PC-9 (cell line): ENCODE data around the gene SORBS1. TPM values are rescaled to one million over a fixed set of nuclear protein-coding genes. Genes with fewer than 3 reads are reported as not detected.

Experiments
- BruUV-seq: library from RNA; stranded (reverse); fragments of 400-500 nt; replicated peaks from 2 replicates; lab custom pipeline; 2021; lab: Mats Ljungman, UMichigan
- CTCF ChIA-PET: fragments of 300-600 bp; sonication (Branson Sonifier 250); formaldehyde crosslinking; loops from one replicate; lab custom pipeline; 2022; ENCODE audit warnings: antibody characterized with exemption; lab: Charles Lee
- POLR2A ChIA-PET: fragments of 300-600 bp; sonication (Branson Sonifier 250); formaldehyde crosslinking; loops from one replicate; lab custom pipeline; 2022; ENCODE audit warnings: antibody characterized with exemption; ENCODE audit not compliant: unreplicated experiment; lab: Charles Lee
- DNase-seq, 2 experiments: peaks; one replicate each; pipeline versions ENCODE4 v3.0.0 to v3.0.0-alpha.2; 2015 to 2022; ENCODE audit warnings: mixed read lengths in 1 of 2
- H2AFZ ChIP-seq: fragments of 200-600 bp; sonication (generic); 2 replicates; pipeline ENCODE4 v1.8.1; 2017; ENCODE audit warnings: antibody characterized with exemption
- H3F3A ChIP-seq: fragments of 200-600 bp; sonication (generic); 2 replicates; pipeline ENCODE4 v1.8.1; 2017; ENCODE audit warnings: antibody characterized with exemption, mild to moderate bottlenecking, low read depth; ENCODE audit not compliant: insufficient read depth
- H3K27ac ChIP-seq: fragments of 200-600 bp; sonication (generic); 2 replicates; pipeline ENCODE4 v1.6.1; 2016; ENCODE audit warnings: mixed run types
- H3K27me3 ChIP-seq: fragments of 200-600 bp; sonication (generic); 2 replicates; pipeline ENCODE4 v1.6.1; 2016; ENCODE audit warnings: low read depth, mixed run types; ENCODE audit not compliant: insufficient read depth
- H3K36me3 ChIP-seq: fragments of 200-600 bp; sonication (generic); 2 replicates; pipeline ENCODE4 v1.6.1; 2016; ENCODE audit warnings: low read depth, mixed run types
- H3K4me1 ChIP-seq: fragments of 200-600 bp; sonication (generic); replicated peaks from 2 replicates; pipeline ENCODE4 v1.6.1; 2016; ENCODE audit warnings: mixed run types; ENCODE audit not compliant: insufficient read depth
- H3K4me2 ChIP-seq: fragments of 200-600 bp; sonication (generic); 2 replicates; pipeline ENCODE4 v1.6.1; 2017; ENCODE audit warnings: mixed run types
- H3K4me3 ChIP-seq: fragments of 200-600 bp; sonication (generic); 2 replicates; pipeline ENCODE4 v1.6.1; 2016; ENCODE audit warnings: mixed run types
- H3K79me2 ChIP-seq: fragments of 200-600 bp; sonication (generic); 2 replicates; pipeline ENCODE4 v1.6.1; 2017; ENCODE audit warnings: low read depth, mixed run types
- H3K9me2 ChIP-seq: fragments of 200-600 bp; sonication (generic); 2 replicates; pipeline ENCODE4 v1.8.1; 2017; ENCODE audit warnings: mild to moderate bottlenecking; ENCODE audit not compliant: insufficient read depth
- H3K9me3 ChIP-seq: fragments of 200-600 bp; sonication (generic); 2 replicates; pipeline ENCODE4 v1.8.1; 2016; ENCODE audit warnings: low read depth; ENCODE audit not compliant: insufficient read depth
- H4K20me1 ChIP-seq: fragments of 200-600 bp; sonication (generic); 2 replicates; pipeline ENCODE4 v1.8.1; 2017; ENCODE audit not compliant: insufficient read depth
- CTCF ChIP-seq: fragments of 200-600 bp; sonication (generic); conservative IDR thresholded peaks from 2 replicates; pipeline ENCODE4 v1.6.1; 2017; ENCODE audit warnings: mixed run types, antibody characterized with exemption, mild to moderate bottlenecking, moderate library complexity
- EZH2 ChIP-seq: fragments of 200-600 bp; sonication (generic); IDR thresholded peaks from 2 replicates; pipeline ENCODE4 v1.8.0; 2017; ENCODE audit warnings: antibody characterized with exemption, low read depth
- intact Hi-C: fragments of 100-400 bp; cut with micrococcal nuclease; formaldehyde crosslinking; loops from one replicate; pipeline ENCODE4 v1.10.0; 2022; ENCODE audit not compliant: unreplicated experiment
- total RNA-seq: library from RNA; stranded (reverse); gene quantifications from 2 replicates; pipeline ENCODE4 v1.2.3, GENCODE V29; 2021

Gene SORBS1
- total RNA-seq, 1 experiment from 2014 or later: 5.0 TPM

- ChIA-PET POLR2A (no interaction called here), CTCF (no interaction called here)
- no peak for TF ChIP-seq EZH2
- TF ChIP-seq CTCF: no peak
- no peaks in the 10 kb centered on the region for H3K9me3 ChIP-seq
- DNase-seq: no peak
- H3K36me3 ChIP-seq: no peaks in the 10 kb centered on the region
- H3K9me2 ChIP-seq: no peaks in the 10 kb centered on the region
- no peaks in the 10 kb centered on the region for H3K79me2 ChIP-seq
- no TSS peak for BruUV-seq
- no peak overlapping the region for H2AFZ ChIP-seq
- intact Hi-C loops: no loop called here
- H3F3A ChIP-seq: no peaks in the 10 kb centered on the region
- H3K4me2 ChIP-seq: no peak overlapping the region
- no peaks in the 10 kb centered on the region for H3K4me1 ChIP-seq
- no peaks in the 10 kb centered on the region for H3K27me3 ChIP-seq
- H3K27ac ChIP-seq: no peak overlapping the region
- H4K20me1 ChIP-seq: no peaks in the 10 kb centered on the region
- no peak overlapping the region for H3K4me3 ChIP-seq
Measured at GRCh38 chr10:95476469-95477174, 84.5 kb downstream of the SORBS1 start.

DNA sequence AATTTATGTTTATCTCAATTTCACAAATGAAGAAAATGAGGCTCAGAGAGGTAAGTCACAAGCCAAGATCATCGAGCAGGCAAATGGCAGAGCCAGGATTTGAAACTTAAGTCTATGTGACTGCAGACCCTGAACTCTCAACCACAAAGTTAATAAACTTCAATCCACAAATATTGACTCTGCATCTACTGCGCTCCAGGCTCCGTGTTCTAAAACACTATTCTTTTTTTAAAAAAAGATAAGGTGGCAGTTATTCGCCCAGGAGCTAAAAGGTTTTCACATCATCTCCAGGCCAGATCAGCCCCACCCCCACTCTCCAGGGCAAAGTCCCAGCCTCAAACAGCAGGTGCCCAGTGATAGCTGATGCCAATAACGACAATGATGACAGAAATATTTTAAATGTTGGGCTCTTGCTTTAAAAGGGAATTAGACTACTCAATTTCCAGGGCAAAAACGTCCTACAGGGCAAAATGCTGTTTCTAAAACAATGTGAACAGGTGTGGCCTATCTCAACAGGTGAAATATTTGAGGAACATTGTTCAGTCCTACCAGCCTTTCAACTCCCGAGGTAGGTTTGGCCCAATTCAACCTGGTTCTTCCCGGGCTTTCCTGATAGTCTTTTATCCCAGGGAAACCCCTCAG is 85.2 kb downstream of the SORBS1 start:
- H3K79me2 ChIP-seq: no peaks in the 10 kb centered on the region
- intact Hi-C loops: no loop called here
- no peaks in the 10 kb centered on the region for H3K9me3 ChIP-seq
- no peaks in the 10 kb centered on the region for H4K20me1 ChIP-seq
- no peak overlapping the region for H3K27ac ChIP-seq
- H3K4me2 ChIP-seq: no peak overlapping the region
- H3K4me3 ChIP-seq: no peak overlapping the region
- no peaks in the 10 kb centered on the region for H3K9me2 ChIP-seq
- H3K27me3 ChIP-seq: no peaks in the 10 kb centered on the region
- no peaks in the 10 kb centered on the region for H3F3A ChIP-seq
- no peak for DNase-seq
- H3K4me1 ChIP-seq: no peaks in the 10 kb centered on the region
- no TSS peak for BruUV-seq
- no peak overlapping the region for H2AFZ ChIP-seq
- no peaks in the 10 kb centered on the region for H3K36me3 ChIP-seq
- CTCF ChIA-PET: no interaction called here
- TF ChIP-seq EZH2: no peak
- TF ChIP-seq CTCF: no peak
- POLR2A ChIA-PET: no interaction called here

DNA sequence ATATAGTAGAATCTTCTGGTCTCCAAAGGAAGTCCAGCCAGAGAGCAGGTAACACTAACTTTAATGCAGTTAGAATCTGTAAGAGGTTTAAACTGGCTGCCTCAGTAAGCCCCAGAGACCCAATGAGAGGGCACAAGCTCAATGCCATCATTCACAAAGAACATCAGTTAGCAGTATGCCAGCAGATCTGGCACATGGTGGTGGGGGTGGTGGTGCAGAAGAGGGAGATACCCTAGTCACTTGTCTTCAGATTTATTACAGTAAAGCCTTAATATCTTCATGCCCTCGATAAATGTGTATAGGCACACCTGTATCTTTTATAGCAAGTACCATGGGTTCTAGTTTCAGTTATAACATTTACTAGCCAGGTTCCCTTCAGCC is 86.2 kb downstream of the SORBS1 start:
- CTCF ChIA-PET: no interaction called here
- POLR2A ChIA-PET: no interaction called here
- BruUV-seq: no TSS peak
- Histone ChIP-seq H2AFZ (no peak overlapping the region), H3K4me1 (no peaks in the 10 kb centered on the region), H3K36me3 (no peaks in the 10 kb centered on the region), H3F3A (no peaks in the 10 kb centered on the region), H3K4me2 (no peak overlapping the region), H3K27me3 (no peaks in the 10 kb centered on the region), H3K9me2 (no peaks in the 10 kb centered on the region), H3K79me2 (no peaks in the 10 kb centered on the region), H3K9me3 (no peaks in the 10 kb centered on the region), H3K4me3 (no peak overlapping the region), H3K27ac (no peak overlapping the region), H4K20me1 (no peaks in the 10 kb centered on the region)
- intact Hi-C loops: no loop called here
- no peak for TF ChIP-seq CTCF
- TF ChIP-seq EZH2: no peak
- no peak for DNase-seq
